OCI-LY7 (cell line): ENCODE results near the gene RPUSD2.

Experiments used
- CTCF ChIP-seq: fragments of 200-600 bp; sonication (generic); conservative IDR thresholded peaks from 2 replicates; pipeline ENCODE4 v1.5.1; 2014; ENCODE audit warnings: mild to moderate bottlenecking, antibody characterized with exemption, low read length, moderate library complexity, mixed read lengths
- EZH2phosphoT487 ChIP-seq: fragments of 200-600 bp; sonication (generic); IDR thresholded peaks from 2 replicates; pipeline ENCODE4 v1.6.1; 2018; ENCODE audit warnings: low read depth, borderline replicate concordance, mild to moderate bottlenecking, mixed run types, antibody characterized with exemption, low read length, moderate library complexity, mixed read lengths

GRCh38 chr15:40590667-40591050, 21.6 kb downstream of the RPUSD2 start:
- TF ChIP-seq CTCF (no peak), EZH2phosphoT487 (no peak)
